HG03060 (cell line): ENCODE data around the gene FHOD3.
"Not testable (repeated sequence)": the region's sequence is repeated elsewhere in the genome, so short reads cannot be mapped to it uniquely, and the experiment has no call there.

ENCODE experiments used
- ATAC-seq: cut with Tn5 transposase; IDR thresholded peaks from one replicate; pipeline ENCODE4 v1.9.1; 2021; ENCODE audit warnings: low read depth, moderate number of reproducible peaks; ENCODE audit not compliant: unreplicated experiment

Gene FHOD3

DNA sequence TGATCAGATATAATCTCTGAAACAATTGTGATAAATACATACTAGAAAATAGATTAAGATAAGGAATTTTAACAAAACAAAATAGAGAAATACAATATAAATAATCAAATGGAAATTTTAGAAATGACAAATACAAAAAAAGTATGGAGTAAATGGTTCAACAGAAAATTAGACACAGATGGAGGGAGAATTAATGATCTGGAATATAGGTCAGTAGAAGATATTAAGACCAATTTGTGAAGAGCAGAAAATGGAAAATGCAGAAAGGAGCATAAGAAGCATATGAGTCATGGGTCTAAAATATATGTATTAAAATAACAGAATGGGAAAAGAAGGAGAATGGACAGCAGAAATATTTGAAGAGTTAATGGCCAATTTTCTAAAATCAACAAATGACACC, 44.4 kb downstream of the FHOD3 start:
- no peak for ATAC-seq

DNA sequence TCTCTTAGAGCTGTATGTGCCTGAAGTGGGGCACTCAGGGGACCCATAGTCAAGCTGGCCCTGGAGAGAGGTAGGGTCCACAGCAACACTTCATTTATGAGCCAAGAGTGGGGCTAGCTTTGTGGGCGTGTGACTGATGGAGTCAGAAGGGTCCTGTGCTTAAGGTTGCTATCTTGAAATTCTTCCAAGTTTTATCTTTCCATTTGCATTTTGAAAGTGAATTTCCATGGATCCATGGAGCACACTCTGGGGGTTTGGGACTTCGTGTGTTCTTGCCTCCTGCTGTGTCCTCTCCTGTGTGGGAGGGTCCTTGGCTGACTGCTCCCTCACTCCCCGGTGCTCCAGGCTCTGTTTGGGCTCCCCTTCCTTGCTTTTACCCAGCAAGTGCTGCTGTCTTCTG, 50.8 kb downstream of the FHOD3 start:
- ATAC-seq = no peak

DNA sequence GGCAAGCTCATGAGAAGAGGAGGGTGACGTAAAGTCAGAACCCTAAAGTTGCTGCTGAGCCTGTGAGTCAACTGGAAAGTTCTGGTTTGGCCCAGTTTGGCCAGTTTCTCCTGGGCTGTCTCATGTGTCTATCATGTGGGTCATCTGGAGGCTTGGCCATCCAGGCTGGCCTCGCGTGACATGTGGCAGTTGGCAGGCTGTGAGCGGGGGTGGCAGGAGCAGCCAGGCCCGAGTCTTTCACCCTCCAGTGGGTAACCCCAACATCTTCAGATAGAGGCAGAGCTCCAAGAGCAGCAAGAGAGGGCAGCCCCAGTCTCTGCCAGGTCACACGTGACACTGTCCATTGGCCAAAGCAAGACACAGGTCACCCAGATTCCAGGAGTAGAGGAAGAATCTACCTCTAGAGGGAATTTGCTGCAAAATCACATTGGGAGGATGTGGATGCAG, 51.5 kb downstream of the FHOD3 start:
- no peak for ATAC-seq

DNA sequence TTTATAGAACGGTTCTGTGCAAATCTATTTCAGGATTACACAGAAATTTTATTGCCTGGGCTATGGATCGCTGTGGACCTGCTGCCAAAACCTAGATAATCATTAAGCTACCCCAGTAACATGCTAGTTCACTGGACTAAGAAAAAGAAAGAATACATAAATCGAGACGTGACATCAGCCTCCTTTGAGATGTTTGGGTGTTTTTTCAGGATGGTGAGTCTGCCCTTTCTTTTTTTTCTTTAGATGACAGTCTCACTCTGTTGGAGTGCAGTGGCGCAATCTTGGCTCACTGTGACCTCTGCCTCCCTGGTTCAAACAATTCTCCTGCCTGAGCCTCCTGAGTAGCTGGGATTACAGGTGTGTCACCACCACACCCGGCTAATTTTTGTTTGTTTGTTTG, 52.0 kb downstream of the FHOD3 start:
- ATAC-seq = no peak

DNA sequence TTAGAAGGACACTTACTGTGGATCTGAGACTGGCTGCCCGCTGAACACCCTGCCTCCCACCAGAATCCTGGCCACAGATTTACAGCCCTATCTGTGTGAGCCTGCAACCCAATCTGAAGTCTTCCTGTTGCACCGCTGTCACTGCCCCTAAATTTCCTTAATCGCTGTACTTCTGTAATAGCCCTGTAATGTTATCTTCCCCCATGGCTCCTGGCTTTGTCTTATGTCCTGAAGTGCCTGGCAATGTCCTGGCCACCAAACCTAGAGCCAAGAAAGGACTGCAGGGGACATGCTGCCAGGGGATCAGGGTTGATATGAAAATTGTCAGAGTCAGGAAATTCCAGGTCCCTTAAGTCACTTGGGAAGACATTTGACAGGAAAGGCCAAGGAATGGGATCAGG, 52.7 kb downstream of the FHOD3 start:
- no peak for ATAC-seq

DNA sequence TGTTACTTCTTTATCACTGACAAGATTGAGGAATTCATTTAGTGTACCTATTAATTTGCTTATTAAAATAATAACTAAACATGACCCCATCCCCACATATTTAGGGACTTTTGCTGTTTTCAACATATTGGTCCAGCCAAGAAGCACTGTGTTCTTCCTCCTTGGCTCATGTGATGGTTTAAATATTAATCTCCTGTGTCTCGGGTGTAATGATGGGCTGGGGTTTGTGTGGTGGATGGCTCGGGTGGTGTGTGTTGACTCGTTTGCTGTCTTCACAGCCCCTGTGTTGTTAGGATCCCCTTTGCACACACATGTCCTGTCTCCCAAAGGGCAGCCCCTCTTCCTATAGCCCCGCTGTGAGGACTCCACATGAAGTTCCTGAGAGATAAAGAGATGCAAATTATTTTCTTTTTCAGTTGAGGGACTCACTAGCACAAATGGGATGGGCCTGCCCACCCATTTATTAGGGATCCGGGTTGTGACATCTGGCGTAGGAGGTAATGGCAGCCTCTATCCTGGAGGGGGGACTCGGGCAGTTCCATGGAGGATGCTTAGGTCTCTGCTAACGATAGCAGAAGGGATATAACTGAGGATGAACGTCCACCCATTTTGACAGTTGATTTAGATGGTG, 53.4 kb downstream of the FHOD3 start:
- no peak for ATAC-seq

DNA sequence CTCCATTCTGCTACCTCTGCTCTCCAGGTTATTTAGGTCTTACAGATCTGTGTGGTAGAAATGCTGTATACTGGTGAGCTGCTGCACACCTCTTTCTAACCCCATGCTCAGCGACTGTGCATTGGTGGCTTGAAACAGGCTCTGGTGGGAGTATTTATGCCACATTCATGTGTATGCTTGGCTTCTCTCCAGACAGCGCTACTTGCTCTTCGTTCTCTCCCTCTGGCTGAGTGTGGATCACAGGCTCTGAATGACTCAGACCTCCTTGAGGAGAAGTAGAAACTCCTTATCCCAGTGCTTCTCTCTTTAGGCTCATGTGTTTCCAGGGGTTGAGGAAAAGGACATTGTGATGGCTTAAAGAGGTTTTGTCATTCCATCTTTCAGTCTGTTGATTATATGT, 54.9 kb downstream of the FHOD3 start:
- no peak for ATAC-seq

DNA sequence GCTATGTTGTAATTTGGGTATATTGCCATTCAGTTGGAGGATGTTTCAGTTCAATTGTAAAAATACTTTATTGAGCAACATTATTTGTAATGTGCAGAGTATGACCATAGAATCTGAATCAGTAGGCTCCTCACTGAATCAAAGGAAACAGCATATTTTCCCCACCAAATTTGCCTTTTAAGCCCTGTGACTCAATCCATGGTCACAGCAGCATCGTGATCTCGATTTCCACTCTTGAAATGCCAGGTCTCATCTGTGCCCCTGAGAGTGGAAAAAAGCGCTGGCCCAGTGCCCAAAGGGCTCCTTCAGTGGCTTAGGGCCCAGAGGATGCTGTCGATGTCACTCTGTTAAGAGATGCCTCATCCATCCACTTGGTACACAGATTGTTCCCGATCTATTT, 57.5 kb downstream of the FHOD3 start:
- no peak for ATAC-seq

DNA sequence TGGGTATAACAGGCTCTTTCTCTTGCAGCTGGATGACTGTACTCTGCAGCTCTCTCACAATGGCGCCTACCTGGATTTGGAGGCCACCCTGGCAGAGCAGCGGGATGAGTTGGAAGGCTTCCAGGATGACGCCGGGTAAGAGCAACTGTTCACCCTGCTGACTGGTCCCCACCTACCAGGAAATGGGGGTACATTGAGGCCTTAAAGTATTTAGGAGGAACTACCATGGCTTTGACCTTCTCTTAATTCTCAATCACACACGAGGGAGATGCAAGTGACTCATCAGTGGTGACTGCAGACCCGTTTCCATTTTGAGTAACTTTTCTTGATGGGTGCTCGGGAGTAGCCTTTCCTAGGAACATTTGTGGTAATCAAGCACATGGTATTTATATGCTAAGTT, 58.0 kb downstream of the FHOD3 start:
- no peak for ATAC-seq

DNA sequence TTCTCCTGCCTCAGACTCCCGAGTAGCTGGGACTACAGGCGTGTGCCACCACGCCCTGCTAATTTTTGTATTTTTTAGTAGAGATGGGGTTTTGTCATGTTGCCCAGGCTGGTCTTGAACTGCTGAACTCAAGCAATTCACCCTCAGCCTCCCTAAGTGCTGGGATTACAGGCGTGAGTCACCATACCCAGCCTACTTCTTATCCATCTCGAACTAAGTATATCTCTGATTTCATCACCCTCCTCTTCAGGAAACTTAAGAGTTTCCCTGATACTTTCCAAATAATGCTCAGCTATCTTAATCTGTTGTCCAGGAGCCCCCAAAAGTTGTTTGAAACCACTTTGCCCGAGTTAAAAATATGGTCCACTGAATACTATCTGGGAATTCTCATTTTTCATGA, 59.2 kb downstream of the FHOD3 start:
- not testable (repeated sequence) for ATAC-seq

DNA sequence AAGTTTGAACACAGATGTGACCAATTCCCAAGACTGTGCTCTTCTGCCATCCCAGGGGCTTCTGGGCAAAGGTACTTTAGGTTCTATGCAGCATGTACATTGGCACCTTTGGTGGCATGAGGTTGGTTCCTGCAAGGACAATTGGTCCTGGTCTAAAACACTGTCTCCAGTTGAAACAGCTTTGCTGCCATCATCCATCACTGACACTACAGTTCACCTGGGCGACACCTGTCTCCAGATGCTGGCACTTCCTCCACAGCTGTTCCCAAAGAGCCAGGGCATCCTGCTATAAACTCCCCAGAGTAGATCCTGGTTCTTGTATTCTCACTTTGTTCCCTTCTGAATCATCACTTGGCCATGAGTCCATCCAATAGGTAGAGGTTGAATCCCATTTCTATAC, 60.6 kb downstream of the FHOD3 start:
- no peak for ATAC-seq

DNA sequence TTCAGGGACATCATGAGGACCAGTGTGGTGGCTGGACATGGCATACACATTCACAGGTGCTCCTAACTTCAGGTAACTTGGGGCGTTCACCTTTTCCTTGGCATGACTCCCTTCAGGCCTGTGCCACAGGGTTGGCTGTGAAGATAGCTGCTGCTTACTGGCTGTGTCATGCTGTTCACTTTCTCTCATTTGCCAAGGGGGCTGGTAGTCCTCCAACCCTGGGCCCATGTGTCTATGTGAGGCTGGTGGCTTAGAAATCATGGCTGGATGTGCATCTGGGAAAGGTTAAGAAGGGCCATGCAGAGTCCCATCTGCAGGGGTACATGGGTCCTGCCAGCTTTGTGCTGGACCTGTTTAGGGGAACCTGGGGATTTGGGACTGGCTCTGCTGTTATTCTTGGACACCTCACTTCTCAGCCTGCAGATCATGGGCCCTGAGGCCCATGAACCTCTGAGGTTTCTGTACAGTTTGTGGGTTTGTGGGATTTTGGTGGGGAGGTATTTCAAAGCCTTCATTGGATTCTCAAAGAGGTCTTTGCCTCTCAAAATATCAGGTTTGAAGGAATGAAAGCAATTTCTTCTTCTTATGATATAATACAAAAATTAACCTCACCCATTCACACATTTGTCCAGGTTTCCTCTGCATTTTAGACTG, 62.9 kb downstream of the FHOD3 start:
- ATAC-seq = no peak

DNA sequence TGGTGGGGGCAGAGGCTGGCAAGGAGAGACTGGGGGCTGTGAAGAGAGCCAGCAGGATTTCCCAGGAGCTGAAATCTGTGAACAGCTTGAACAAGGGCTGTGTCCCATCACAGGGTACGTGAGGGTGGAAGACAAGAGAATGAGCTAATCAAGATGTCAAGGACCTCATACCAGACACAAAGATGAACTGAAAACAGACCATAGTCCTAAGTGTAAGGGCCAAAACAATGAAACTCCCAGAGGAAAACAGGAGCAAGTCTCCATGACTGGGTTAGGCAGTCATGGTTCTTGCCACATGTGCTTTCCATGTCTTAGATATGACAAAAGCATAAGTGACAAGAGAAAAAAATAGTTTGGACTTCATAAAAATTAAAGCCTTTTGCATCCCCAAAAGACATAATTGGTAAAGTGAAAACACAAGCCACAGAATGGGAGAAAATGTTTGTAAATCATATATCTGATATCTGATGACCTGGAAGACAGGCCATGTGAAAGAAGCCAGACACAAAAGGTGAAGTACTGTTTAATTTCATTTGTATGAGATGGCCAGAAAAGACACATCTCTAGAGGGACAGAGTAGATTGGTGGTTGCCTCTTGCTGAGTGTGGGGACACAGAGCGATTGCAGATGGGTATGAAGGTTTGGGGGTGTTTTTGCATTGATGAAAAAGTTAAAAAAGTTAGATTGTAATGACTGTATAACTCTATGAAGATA, 67.6 kb downstream of the FHOD3 start:
- ATAC-seq = no peak

DNA sequence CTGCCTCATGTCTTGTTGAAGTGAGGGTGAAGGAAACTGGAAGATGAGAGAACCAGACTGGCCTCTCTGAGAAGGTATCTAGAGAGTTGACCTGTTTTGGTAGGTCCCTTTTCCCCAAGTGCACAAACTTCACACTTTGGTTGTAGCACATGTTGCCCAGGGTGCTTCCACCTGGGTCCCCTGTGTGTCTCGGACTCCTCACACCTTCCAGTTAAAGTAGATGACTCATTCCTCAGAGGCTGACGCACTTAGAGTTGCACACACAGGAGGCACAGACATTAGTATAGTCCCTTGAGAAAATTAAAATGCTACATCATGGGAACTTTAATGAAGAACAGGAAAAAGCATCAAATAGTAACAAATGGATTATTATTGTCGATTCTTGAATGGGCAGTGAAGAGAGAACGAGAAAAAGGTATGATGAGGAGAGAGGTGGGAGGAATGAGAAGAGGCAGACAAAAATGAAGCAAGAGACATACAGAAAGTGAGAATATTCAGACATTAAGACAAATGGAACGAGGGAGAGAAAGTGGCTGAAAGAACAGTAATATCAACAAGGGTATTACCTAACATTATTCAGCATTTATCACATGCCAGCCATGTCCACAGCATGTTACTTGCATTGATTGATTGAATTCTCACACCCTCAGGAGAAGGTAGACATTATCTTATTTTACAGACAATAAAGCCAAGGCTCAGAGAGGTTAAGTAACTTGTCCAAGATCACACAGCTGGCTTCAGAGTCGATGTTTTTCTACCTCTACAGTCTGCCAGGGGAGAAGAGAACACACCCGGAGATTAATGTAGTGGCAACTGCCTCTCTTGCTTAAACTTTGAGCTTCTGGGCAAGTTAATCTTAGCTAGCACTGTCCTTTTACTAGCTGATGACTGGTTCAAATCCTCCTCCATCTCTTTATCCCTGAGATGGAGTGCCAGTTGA, 68.6 kb downstream of the FHOD3 start:
- no peak for ATAC-seq

DNA sequence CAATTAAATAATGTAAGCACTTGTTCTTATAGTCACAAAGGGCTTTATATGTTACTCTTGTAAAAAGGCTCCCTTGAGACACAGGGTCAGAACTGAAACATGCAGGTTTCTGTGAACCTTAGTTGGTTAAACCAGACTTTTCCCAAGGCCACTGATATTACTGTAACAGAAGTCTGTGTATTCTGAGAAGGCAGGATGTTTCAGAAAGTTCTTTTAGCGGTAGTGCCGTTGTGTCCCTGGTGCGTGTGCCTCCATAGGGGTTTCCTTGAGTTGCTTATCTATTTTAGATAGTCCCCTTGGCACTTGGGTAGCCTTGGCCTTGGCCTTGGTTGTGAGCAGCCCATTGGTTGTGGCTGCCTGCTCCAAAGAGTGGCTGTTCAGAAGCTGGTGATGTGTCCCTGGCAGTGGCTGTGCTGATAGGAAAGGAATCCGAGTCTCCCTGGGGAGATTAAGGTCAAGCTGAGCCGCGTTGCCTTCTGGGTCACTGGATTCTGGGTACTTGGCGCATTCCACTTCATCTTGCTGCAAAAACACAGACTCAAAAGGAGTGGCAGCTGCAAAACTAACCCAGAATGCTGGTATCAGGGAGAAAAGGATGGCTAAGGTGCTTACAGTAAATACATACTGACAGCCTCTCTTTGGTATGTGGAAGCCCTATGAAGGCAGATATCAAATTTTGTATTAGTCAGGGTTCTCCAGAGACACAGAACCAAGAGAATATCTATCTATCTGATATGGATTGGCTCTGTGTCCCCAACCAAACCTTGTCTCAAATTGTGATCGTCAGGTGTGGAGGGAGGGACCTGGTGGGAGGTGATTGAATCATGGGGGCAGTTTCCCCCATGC, 69.7 kb downstream of the FHOD3 start:
- ATAC-seq = no peak

DNA sequence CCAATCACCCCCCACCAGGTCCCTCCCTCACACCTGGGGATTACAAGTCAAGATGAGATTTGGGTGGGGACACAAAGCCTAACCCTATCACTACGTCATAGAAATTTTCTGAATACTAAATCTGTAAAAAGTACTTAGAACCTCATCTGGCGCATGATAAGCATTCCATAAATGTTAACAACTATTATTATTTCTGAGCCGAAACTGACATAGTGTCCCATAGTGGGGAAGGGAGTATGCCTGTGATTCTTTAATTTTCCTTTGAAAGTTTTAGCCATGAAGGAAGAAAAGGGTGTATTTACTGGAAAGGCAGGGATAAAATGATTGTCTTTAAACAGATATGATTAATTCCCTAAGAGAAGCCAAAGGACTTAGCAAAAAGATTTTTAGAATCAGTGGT, 71.4 kb downstream of the FHOD3 start:
- ATAC-seq = no peak

DNA sequence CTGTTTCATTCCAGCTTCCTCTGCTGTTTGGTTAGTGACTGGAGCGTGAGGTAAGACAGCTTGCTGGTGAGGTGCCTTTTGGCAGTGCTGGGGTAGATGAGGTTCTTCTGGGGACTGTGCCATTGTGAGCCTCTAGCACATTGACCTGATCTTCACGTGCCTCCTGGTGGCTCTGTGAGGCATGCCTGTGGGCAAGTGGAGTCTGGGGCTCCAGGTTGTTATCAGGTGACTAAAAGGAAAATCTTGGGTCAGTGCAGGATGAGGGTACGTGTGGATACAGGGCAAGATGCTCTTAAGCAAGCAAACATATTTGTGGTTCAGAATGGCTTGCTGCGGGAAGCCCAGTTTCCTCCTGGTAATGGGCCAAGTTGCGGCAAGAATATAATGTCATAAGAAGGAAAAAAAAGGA, 75.4 kb downstream of the FHOD3 start:
- ATAC-seq = no peak

DNA sequence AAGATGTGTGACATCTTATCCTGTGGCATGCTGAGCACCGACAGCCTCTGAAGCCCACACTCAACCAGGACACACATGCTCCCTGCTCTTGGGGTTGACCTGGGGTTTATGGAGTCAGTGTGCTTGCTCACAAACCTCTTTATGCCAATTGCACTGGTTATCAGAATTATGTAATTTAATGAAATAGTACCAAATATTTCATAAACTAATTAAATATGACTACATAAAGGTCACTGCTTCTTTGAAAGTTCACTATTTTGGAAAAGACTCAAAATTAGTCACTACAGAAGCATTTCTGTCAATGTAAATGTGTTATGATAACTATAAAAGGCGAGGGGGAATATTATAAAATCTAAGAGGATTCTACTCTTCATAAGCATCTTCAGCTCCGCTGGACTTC, 76.7 kb downstream of the FHOD3 start:
- ATAC-seq = no peak

DNA sequence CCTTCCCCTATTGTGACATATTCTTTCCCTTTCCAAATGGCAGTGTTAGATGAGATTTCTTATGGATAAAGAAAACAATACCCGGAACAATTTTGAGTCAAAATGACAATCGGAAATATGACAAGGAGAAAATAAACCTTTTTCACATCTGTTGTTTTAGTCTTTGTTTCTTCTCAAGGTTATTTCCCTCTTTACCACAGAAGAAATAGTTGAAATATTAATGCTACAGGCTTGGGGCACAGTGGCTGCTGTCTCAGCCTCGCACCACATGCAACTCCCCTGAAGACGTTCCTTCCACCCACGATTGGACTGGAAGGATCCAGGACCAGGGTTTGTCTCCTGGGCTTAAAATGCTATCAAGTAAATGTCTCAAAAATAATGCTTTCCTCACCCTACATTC, 77.6 kb downstream of the FHOD3 start:
- ATAC-seq = no peak

DNA sequence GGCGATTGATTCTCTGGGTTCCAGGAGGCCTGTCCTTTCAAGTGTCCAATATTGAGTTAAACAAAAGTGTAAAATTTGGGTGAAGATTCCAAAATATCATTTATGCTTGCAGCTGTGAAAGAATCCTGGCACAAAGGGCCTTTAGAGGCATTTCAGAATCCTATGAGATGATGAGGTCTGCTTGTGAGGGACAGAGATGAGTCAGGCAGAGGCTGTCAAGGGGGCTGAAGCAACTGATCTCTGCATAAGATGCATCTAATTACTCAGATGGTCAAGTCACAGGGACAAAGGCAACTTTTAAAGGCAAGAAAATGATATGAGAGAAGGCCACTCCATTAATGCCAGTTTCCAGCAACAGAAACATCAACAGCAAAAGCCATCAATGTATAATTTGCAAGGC, 78.8 kb downstream of the FHOD3 start:
- no peak for ATAC-seq
